22Rv1 (cell line): ENCODE measurements around the gene RETREG1.
A peak's percentile ranks its signal among the peaks of the same experiment; 100 is the strongest.

Experiments used
- H3K27ac ChIP-seq: fragments of 450-650 bp; 2 replicates; pipeline ENCODE4 v1.5.1; 2017
- ZFX ChIP-seq: fragments of 450-650 bp; IDR thresholded peaks from 2 replicates; pipeline ENCODE4 v1.6.1; 2017; ENCODE audit warnings: antibody characterized with exemption, borderline replicate concordance
- TF ChIP-seq, protein P1 (sequence below): fragments of 450-650 bp; IDR thresholded peaks from 2 replicates; pipeline ENCODE4 v1.5.1; 2017; ENCODE audit warnings: mild to moderate bottlenecking

Gene RETREG1

DNA sequence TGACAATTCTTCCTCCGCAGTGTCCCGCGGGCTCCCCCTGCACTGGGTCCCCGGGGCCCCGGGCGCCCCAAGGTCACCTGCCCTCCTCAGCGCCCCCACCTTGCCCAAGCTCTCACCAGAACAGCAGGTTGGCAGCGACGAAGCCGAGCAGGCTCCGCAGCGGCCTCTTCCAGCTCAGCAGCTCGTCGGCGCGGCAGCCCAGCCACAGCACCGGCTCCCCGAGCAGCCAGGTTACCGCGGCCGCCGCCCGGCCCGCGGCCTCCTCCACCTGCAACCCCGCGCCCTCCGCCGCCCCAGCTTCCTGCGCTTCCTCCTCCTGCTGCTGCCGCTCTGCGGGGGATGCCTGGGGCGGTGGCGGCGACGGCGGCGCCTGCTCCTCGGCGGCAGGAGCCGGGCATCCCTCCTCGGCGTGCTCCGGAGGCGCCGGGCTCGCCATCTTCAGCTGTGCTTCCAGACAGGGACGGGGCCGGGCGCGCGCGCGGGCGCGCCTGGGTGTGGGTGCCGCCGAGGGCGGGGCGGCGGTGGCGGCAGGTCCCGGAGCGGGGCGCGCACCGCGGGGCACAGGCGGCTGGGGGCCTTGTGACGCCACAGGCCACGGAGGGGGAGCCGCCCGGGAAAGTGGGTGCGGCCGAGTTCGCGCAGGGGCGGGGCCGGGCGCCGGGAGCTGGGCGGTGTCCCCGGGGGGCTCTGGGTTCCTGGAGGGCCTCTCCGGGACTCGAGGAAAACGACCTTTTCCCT lies at the start of gene RETREG1:
RETREG1 (minus strand) TSS at position 462 of the 738 bp plus-strand sequence; CDS start at position 436, 26 bp downstream.
- peak within 1 kb of the TSS; percentile 41 for H3K27ac ChIP-seq
- TF ChIP-seq ZFX: no peak
- TF ChIP-seq, protein P1, sequence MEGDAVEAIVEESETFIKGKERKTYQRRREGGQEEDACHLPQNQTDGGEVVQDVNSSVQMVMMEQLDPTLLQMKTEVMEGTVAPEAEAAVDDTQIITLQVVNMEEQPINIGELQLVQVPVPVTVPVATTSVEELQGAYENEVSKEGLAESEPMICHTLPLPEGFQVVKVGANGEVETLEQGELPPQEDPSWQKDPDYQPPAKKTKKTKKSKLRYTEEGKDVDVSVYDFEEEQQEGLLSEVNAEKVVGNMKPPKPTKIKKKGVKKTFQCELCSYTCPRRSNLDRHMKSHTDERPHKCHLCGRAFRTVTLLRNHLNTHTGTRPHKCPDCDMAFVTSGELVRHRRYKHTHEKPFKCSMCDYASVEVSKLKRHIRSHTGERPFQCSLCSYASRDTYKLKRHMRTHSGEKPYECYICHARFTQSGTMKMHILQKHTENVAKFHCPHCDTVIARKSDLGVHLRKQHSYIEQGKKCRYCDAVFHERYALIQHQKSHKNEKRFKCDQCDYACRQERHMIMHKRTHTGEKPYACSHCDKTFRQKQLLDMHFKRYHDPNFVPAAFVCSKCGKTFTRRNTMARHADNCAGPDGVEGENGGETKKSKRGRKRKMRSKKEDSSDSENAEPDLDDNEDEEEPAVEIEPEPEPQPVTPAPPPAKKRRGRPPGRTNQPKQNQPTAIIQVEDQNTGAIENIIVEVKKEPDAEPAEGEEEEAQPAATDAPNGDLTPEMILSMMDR: peak; percentile 18; the same call in 1 of the 2 replicates

DNA sequence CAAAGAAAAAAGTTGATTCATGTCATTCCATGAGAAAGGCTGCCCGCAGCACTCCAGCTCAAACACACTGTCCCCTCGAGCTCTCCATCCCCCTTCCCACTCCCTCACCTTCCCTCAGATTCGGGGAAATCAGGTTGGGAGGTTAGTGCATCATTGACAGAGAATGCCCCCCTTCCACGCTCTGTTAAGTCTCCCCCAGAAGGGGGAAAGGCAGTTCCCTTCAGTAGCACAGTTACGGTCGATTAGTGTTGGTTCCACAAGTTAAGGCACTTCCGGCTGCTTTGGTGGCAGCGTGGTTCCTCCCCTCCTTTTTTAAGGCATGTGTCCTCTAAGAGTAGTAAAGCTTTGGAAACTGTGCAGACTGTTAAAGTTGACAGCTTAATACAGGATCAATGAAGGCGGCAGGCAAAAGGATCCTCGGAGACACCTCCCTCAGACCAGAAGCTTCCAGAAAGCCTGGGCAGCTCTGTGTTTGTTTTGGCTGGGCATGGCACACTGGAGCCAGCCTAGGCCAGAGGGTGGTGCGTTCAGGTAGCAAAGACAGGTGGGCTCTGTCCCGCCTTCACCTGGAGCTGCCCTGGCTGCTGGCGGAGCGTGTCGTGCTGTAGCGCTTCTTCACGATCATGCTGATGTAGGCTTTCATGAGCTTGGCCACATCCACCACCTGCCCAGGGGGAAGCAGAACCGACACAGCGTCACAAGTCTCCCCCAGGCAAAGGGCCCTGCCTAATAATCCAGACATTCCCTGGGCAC lies 49.5 kb upstream of the RETREG1 start:
- TF ChIP-seq ZFX: no peak
- TF ChIP-seq, protein P1: no peak
- H3K27ac ChIP-seq: no peak overlapping the region

DNA sequence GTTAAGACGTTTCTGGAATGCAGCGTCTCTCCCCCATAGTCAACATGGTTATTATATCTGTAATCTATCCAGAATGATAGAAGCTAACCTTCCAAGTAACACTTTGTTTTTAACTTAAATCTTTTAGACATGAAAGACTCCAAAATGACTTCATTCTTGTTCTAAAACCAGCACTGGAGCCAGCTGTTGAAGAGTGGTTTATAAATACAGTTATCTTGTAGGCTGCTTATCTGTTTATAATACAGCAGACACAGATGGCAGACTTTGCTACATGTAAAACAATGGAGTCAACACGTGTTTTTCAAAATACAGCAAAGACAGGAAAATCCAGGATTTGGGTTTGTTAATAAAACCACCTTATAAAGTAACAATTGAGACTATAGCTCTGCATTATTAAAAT lies 48.8 kb upstream of the RETREG1 start:
- no peak overlapping the region for H3K27ac ChIP-seq
- TF ChIP-seq, protein P1: no peak
- TF ChIP-seq ZFX: no peak

DNA sequence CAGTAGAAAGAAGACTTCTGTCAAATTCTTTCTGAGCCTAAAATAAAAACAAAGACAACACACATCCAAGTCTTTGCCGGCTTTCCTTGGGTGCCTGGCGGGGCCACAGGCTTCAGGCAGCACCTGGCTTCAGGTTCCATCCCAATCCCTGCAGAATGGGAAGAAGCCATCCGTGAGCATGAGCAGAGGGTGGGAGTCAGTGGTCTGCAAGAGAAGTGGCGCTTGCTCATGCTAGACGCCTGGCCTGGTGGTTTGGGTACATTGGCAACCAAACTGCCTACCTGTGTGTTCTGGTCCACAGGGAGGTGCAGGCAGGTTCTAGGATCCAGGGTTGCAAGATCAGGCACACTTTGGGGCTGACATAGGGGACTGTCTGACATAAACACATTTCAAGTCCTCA lies 47.6 kb upstream of the RETREG1 start:
- no peak overlapping the region for H3K27ac ChIP-seq
- TF ChIP-seq, protein P1: no peak
- TF ChIP-seq ZFX: no peak

GRCh38 chr5:16663840-16664239 lies 47.0 kb upstream of the RETREG1 start:
- H3K27ac ChIP-seq: no peak overlapping the region
- no peak for TF ChIP-seq ZFX
- TF ChIP-seq, protein P1: no peak

DNA sequence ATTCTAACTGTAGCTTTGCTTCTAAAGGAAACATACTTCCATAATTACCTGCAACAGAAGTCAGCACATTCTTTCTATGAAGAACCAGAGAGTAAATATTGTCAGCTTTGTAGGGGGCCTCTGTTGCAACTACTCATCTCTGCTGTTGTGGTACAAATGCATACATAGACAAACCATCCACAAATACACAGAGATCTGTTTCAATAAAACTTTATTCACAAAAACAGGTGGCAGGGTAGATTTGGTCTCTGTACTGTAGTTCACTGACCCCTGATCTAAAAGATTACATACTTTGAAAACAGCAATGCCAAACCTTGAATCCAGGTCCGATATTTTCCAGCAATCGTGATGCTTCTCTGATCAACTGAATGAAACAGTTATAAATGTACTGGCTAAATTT lies 44.9 kb upstream of the RETREG1 start:
- no peak for TF ChIP-seq ZFX
- TF ChIP-seq, protein P1: no peak
- H3K27ac ChIP-seq: no peak overlapping the region

GRCh38 chr5:16660982-16661381 lies 44.2 kb upstream of the RETREG1 start:
- no peak overlapping the region for H3K27ac ChIP-seq
- TF ChIP-seq, protein P1: no peak
- no peak for TF ChIP-seq ZFX
